GM12872 (cell line): ENCODE results near the gene ZGLP1.

Source experiments
- CTCF ChIP-seq: IDR thresholded peaks from 3 replicates; pipeline ENCODE4 v1.5.1; 2011; ENCODE audit warnings: low read depth, mild to moderate bottlenecking, low read length, moderate library complexity; ENCODE audit not compliant: insufficient read depth

The ZGLP1 gene

GRCh38 chr19:10321874-10322835 is 12.5 kb upstream of the ZGLP1 start:
- TF ChIP-seq CTCF: no peak

- no peak for TF ChIP-seq CTCF
These were observed 11.8 kb upstream of the ZGLP1 start for GRCh38 chr19:10321417-10321797.

GRCh38 chr19:10320602-10321416 is 11.2 kb upstream of the ZGLP1 start:
- TF ChIP-seq CTCF: no peak

GRCh38 chr19:10318807-10319682 is 9.4 kb upstream of the ZGLP1 start:
- TF ChIP-seq CTCF: no peak

- no peak for TF ChIP-seq CTCF
These were observed 8.3 kb upstream of the ZGLP1 start for GRCh38 chr19:10317857-10318462.

- TF ChIP-seq CTCF: no peak
These were observed 7.6 kb upstream of the ZGLP1 start for GRCh38 chr19:10317045-10317856.
